GM18498 (cell line): ENCODE results near the gene PTTG1IP.

ENCODE experiments used
- ATAC-seq: cut with Tn5 transposase; IDR thresholded peaks from one replicate; pipeline ENCODE4 v1.9.1; 2021; ENCODE audit warnings: mild to moderate bottlenecking, moderate library complexity; ENCODE audit not compliant: unreplicated experiment

Gene PTTG1IP

DNA sequence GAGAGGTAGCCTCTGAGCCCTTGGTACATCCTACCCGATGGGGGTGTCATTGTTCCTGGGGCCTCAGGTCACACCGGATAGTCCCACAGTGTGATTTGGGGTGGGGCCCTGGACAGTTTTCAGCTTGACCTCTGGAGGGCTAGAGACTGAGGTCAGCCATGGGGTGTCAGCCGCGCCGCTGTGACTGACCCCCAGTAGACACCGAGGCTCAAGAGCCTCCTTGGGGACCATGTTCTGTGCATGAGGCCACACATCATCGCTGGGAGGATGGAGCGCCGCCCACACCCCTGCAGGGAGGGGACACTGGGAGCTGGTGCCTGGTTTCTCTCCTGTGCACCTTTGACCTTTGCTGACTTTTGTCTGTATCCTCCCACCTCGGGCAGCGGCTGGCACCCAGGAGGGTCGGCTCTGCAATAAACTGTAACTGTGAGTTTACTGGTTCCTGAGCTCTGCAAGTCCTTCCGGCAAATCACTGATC, 24.6 kb upstream of the PTTG1IP start:
- ATAC-seq: no peak

DNA sequence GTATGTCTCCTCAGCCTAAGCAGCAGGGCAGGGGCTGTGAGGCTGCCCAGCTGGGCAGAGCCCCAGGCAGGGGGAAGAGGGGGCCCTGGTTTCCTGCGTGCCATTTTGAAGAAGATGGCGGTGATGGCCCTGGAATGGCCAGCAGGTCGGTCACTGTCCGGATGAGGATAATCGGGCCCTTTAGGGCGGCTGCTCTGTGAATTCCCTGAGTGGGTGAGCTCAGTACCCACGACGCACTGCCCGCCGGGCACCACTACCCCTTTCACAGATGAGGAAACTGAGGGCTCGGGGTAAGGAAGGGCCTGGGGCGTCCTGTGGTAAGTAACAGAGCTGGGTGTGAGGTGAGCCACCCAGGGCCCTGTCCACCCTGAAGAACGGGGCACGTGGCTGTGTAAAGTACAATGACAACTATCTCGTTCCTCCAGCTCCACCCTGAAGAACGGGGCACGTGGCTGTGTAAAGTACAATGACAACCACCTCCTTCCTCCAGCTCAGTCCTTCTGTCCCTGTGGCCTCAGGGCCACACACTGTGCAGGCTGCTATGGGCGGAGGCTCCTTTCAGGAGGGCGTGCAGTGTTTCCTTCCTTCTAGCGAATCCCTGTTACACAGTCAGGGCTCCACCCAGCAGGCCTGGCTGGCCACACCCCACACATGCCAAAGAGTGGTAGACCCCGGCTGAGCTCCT, 24.0 kb upstream of the PTTG1IP start:
- ATAC-seq: no peak

DNA sequence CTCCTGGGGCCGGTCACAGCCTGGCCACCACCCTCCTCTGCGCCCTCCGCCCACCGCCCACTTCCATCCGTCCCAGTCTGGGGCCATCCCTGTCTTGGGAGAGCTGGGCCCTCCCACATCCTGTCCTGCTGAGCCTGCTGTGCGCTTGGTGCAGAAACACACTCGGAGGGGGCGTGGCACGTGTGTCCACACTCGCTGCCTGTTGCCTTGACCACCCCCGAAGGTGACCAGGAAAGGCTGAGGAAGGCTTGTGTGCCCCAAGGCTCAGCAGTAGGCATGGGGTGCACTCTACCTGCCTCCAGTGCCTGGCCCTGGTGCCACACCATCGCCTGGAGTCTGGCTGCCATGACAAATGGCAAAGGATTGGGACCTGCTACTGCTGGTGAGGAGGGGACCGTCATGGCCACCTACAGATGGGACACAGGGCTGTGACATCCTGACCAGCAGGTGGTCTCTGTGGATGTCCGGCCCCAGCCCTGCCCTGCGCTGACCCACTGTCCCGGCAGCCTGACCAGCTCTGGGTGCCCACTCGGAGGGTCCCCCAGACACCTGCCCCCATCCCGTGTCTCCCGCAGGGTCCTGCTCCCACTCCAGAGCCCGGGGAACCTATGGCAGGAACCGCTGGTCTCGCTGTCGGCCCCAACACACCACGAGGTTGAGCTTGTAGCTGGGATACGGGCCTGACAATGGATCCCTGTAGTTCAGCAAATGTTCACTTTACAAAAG, 23.2 kb upstream of the PTTG1IP start:
- no peak for ATAC-seq

GRCh38 chr21:44895859-44896258, 22.4 kb upstream of the PTTG1IP start:
- no peak for ATAC-seq

DNA sequence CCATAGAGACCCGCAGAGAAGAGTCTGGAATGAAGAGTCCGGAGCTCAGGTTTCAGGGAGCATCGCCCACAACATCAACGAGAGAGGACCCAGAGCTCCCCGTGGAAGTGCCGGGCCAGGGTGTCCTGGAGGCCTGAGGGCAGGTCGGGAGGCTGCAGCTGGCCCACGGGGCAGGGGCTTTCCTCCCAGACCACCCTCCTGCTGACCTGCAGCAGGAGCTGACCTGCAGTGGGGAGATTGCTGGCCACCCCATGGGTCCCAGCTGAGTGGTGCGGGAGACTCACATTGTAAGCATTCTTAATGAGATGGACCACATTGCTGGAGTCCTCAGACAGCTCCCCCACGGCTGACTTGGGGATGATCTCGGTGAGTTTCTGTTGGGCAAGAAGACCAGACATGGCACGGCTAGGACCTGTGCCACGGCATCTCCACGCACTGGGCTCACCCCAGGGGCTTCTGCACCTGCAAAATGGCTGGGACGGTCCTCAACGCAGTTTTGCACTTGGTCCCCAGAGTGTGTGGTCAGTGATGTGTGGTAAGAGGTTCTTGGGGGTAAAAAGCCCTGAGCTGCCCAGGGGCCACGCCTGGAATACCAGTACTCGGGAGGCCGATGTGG, 21.3 kb upstream of the PTTG1IP start:
- no peak for ATAC-seq

DNA sequence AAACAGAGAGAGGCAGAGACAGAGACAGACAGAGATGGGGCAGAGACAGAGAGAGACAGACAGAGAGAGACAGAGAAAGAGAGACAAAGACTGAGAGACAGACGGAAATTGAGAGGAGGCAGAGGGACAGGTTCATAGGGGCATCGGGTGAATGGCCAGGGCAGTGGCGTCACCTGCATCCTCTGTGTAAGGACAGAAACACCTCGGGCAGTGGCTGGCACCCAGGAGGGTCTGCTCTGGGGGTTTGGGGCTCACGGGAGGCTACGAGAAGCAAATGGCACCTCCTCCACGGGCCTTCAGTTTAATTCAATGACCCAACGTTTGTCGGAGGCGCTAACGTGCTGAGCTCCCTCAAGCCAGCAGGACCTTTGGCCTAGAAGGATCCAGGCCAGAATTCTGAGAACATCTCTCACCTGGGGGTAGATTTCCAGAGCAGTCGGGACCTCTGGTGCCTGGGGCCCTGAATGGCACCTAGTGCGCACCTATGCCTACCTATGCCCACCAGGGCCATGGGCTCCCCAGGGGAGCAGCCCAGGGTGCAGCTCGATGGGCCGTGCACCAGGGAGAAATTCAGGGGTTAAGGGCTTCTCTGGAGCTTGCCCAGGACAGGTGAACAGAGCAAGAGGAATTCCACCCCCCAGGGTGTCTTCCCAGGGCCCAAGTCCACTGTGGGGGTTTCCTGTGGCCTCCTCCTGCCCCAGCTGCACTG, 20.6 kb upstream of the PTTG1IP start:
- no peak for ATAC-seq

DNA sequence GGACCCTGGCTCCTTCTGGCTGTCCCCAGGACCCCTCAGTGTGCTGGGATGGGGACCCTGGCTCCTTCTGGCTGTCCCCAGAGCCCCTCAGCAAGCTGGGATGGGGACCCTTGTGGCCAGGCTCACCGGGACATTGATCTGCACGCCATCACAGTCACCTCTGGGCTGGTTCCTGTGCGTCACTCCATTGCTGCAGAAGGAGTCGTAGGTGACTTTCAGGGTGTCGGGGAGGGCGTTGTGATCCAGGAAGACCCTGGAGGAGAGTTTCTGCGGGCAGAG, 19.7 kb upstream of the PTTG1IP start:
- ATAC-seq: no peak

DNA sequence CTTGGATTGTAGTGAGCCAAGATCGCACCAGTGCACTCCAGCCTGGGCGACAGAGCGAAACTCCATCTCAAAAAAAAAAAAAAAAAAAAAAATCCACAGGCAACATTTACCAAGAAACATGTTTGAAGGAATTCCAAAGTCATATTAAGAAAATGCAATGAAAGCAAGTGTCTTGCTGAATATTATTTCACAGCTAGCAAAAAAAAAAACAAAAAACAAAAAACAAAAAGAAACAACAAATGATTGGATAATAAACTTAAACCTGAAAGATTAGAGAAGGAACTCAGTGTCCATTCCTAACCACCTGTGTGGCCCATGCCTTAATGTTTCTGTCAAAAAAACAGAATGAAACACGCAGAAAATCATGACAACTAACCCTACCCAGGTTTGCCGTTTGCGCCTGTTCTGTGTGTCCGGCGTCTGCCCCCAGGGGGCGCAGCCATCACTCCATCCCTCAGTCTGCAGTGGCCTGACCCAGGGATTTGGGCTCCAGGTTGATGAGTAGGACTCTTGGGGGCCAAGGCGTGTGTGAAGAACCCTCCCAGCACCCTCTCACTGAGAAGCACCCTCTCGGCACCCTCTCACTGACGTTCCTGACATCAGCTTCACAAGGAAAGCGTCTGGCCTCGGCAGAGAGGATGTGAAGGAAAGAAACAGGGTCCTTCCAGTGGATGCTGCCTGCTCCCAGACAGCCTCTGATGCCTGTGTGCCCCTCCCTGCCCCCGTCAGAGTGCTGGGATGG, 19.2 kb upstream of the PTTG1IP start:
- no peak for ATAC-seq

- no peak for ATAC-seq
These were observed 18.6 kb upstream of the PTTG1IP start for GRCh38 chr21:44892095-44892494.

DNA sequence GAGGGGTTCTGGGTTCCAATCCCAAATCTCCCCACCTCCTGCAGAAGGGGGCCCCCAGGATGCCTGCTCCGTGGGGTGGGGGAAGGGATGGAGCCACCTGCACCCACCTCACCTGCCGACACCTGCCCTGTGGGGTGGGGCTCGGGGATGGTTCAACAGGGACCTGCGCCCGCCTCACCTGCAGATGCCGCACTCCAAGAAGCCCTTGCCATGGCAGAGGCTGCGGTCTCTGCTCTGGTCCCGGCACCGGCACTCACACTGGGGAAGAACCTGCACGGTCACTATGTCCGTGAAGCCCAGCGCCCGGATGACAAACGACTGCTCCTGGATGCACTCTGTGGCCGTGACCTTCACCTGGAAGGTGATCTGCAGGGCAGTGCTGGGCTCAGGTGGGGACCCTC, 18.1 kb upstream of the PTTG1IP start:
- no peak for ATAC-seq

- no peak for ATAC-seq
These were observed 17.6 kb upstream of the PTTG1IP start for GRCh38 chr21:44890961-44891541.

- no peak for ATAC-seq
These were observed 16.9 kb upstream of the PTTG1IP start for GRCh38 chr21:44890338-44890931.

DNA sequence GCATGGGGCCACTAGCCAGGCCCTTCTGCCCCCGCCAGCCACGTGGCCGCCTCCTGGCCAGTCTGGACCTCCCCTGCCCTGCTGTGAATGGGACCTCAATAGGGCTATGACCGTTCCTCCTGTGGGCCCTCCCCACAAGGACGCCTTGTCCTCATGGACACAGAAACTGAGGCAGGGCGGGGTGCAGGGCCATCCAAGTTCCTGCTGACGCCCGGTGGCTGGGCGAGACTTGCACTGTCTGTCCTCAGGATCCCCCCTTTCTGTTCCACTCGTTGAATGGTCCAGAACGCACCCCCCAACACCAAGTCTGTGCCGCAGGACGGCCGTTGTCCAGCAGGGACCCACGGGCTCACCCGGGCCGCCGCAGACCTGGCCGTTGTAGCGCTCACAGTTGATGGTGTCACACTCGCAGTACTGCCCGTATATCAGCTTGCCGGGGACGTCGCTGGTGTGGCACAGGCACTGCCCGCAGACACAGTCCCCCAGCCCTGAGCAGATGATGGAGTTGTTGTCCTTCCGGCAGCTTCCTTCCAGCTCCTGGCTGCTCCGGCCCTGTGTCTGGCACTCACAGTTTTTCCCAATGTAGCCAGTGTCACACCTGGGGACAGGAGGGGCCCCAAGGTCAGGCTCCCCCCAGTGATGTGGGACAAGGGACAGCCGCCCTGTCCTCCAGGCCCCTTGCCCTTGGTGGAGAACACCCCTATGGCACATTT, 16.3 kb upstream of the PTTG1IP start:
- no peak for ATAC-seq

- no peak for ATAC-seq
These were observed 15.4 kb upstream of the PTTG1IP start for GRCh38 chr21:44888581-44889550.

- no peak for ATAC-seq
These were observed 14.5 kb upstream of the PTTG1IP start for GRCh38 chr21:44887807-44888580.

GRCh38 chr21:44887126-44887806, 13.8 kb upstream of the PTTG1IP start:
- no peak for ATAC-seq
